IPS-NIHi7 (cell line): ENCODE results near the gene PTPRK.

ENCODE experiments used
- DNase-seq: peaks from one replicate; pipeline ENCODE4 v3.0.0; 2012; ENCODE audit warnings: mixed read lengths; ENCODE audit errors: extremely low spot score

Gene PTPRK

DNA sequence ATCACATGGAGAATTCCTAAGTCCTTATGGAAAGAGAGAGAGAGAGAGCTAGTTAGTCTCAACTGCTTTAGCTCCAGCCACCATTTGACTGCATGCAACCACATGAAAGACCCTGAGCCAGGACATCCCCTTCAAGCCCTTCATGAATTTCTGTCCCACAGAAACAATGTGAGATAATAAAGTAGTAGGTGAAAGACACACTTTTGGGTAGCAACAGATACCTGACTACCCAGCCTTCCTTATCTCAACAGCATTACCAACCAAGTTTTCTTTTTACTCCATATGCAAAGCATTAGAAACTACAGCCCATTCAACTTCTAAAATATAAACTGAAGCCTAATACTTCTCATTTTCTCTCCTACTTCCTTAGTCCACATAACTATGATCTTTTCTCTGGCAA lies 596.4 kb downstream of the PTPRK start:
- no peak for DNase-seq

DNA sequence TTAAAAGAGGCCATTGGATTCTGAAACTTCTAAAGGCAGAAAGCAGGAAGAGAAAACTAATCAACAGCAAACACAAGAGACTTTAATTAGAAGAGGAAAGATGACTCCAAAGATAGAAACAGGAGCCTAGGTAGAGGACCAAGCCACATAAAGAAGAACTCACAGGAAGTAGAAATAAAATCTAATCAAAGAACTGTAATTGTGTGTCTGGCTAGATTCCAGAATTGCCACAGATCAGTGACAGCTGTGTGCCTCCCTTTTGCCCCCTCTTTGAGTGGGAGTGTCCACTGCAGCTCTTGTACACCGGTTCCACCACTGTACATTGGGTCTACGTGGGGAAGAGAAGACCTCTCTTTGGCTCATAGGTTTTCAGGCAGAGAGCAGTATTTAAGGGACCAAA lies 597.3 kb downstream of the PTPRK start:
- DNase-seq: no peak

DNA sequence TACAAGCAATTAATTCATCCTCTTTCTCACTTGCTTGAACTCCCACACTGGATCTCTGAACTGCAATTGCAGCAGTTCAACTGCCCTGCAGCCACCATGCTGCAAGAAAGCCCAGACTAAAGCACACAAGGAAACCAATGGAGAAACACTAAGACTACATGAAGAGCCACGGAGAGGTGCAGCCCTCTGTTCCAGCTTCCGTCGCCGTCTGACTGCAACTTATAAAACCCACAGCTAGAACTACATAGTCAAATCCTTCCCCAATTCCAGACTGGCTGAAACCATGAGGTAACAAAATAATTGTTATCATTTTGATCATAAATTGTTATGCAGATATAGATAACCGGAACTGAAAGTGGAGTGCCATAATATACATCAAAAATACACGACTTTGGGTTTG lies 598.4 kb downstream of the PTPRK start:
- no peak for DNase-seq

DNA sequence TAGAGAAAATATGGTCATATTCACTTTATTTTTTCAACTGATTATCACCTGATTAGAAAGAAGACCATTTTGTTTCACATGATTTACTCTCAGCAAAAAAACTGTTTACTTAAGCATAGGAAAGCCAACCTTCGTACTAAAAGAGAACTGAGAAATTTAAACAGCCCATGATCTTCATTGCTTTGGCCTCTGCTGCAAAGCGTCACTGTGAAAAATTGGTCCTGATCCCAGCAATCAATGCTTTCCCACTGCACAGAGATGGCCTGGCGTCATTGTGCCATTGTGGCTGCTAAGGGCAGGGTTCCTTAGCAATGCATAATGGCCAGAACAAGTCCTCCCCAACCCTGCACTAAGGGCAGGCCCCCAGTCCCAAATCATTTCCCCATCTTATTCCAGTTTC lies 599.6 kb downstream of the PTPRK start:
- no peak for DNase-seq
